Measurements from ENCODE around the gene RANBP17.
"Not testable (repeated sequence)": the region's sequence is repeated elsewhere in the genome, so short reads cannot be mapped to it uniquely, and the experiment has no call there.

The RANBP17 gene

DNA sequence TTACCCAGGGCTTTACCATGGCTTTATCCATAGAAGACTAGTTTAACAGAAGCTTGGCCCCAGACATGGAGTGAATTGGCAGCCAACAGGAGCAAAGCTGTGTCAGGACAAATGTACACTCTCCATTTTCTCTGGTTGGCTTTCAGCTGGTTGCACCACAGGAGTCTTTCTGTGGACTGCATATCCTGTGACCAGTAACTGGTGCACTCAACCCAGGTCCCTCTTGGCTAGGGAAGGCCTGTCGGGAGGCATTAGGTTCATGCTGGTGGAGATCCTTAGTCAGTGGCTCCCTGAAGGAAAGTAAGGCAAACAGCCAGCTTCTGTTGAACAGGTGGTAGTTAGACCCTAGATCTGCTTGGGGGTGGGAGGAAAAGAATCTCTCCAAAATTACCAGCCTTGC lies 300.3 kb downstream of the RANBP17 start:
- peak; percentile 54 for DNase-seq

GRCh38 chr5:171162596-171162995 lies 300.8 kb downstream of the RANBP17 start:
- peak; percentile 42 for DNase-seq

- DNase-seq: no peak
Measured at GRCh38 chr5:171166766-171167165, 304.9 kb downstream of the RANBP17 start.

DNA sequence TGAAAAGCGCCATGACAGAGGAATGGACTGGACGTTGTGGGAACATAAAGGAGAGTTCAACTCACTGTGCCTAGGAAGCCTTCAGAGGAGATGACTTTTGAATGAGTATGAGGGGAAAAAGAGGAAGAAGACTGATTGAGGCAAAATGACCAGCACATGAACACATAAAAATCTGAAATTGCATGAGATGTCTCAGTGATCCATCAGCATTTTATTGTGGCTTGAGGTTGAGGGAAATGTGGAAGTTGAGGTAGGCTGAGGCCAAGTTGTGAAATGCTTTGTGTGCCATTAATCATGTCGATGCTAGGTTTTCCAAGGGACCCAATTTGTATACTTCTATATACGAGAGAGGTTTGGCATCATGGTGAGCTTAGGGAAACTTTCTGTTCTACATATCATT lies 306.4 kb downstream of the RANBP17 start:
- no peak for DNase-seq

- not testable (repeated sequence) for DNase-seq
Measured at GRCh38 chr5:171174960-171175359, 313.1 kb downstream of the RANBP17 start.

DNA sequence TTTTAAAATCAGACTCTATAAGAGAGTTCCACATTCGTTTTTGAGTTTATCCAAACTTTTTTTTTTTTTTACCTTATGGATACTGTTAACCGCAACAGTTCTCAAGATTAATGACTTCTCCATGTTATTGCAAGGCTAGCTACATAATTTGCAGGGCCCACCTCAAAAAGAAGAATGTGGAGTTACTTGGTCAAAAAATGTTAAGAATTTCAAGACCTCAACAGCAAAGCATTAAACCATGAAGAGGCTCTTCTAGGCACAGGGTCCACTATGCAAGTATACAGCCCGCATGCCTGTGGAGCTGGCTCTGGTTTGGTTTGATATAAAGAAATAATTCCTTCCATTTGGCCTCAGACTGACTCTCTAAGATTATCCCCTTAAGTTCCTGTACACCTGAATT lies 313.9 kb downstream of the RANBP17 start:
- DNase-seq: no peak

DNA sequence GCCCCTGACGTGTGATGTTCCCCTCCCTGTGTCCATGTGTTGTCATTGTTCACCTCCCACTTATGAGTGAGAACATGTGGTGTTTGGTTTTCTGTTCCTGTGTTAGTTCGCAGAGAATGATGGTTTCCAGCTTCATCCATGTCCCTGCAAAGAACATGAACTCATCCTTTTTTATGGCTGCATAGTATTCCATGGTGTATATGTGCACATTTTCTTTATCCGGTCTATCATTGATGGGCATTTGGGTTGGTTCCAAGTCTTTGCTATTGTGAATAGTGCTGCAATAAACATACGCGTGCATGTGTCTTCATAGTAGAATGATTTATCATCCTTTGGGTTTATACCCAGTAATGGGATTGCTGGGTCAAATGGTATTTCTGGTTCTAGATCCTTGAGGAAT lies 316.4 kb downstream of the RANBP17 start:
- DNase-seq: not testable (repeated sequence)

DNA sequence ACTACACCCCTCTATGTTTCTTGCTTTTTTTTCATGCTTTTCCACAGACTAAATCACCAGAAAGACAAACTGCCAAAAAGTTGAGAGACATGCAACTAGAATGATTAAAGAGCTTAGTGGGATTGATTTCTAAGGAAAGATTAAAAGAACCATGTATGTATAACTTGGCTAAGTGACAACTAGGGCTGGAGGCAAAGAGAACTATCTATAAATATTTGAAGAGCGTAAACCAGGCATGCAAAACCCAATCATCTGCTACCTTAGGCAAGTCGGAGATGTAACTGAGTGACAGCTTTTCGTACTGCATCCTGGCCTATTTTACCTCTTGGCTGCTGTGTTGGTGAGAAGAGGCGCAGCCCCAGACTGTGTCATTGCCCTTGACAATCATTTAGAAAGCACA lies 326.2 kb downstream of the RANBP17 start:
- DNase-seq: no peak

- no peak for DNase-seq
Measured at GRCh38 chr5:171189442-171189841, 327.6 kb downstream of the RANBP17 start.

GRCh38 chr5:171192111-171192510 lies 330.3 kb downstream of the RANBP17 start:
- no peak for DNase-seq

GRCh38 chr5:171201310-171201709 lies 339.5 kb downstream of the RANBP17 start:
- peak; percentile 49 for DNase-seq

GRCh38 chr5:171205375-171205774 lies 343.6 kb downstream of the RANBP17 start:
- DNase-seq: no peak

DNA sequence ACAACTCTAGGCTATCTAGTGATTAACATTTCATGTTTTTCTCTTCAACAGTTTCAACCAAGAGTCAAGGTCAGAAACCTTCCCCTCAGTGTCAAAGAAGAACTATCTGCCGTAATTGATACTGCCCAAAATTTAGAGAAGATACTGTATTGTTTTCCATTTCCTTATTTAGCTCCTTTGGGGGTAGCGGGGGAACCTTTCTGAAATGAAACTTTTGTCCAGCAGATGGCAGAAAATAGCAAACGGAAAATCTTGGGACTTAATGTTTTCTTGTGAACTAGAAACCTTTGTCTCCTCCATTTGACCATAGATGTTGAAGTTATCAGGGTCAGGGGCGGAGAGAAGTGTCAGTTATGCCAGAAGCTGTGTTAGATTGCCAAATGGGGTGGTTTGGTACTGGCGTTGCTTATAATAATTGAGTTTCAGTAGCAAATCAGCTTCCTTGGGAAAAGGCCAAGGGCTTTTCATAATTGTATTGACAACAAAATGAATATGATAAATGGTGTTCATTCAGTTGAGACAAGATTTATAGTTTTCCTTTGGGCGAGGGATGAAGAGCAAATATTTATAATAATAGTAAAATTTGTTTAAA lies 345.5 kb downstream of the RANBP17 start:
- DNase-seq: peak; percentile 30

DNA sequence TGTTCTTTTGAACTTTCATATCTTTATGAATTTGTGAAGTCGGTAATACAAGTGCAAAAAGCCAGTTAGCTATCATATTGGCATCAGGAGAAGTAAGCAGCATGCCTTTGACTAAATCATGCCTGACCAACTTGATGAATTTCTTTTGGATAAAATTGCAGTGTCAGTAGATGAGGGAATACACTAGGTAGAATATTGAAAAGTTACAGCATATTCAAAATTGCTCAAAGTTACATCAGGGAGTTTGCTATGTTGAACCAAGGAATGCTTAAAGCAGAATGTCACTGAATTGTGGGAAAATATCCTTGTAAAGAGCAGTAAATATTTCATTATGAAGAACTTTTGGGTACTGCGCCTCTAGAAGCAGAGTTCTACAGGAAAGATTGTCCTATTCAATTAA lies 360.1 kb downstream of the RANBP17 start:
- no peak for DNase-seq

DNA sequence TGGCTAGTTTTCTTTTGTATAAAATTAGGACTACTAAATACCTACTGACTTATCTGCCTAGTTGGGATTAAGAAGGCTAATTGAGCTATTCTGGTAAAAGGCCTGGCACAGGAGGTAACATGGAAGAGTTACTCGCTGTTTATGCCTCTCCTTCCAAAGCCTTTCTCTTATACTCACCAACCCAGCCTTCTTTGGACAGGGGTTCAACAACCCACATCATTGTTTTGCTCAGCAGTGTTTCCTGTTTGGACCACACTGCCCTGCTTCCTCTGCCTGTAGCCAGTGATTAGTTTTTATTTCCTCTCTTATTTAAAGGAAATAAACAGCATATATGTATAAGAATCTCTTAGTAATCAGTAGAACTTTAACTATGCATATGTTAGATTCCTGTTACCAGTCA lies 362.1 kb downstream of the RANBP17 start:
- DNase-seq: no peak

- DNase-seq: no peak
Measured at GRCh38 chr5:171226096-171226754, 364.4 kb downstream of the RANBP17 start.

DNA sequence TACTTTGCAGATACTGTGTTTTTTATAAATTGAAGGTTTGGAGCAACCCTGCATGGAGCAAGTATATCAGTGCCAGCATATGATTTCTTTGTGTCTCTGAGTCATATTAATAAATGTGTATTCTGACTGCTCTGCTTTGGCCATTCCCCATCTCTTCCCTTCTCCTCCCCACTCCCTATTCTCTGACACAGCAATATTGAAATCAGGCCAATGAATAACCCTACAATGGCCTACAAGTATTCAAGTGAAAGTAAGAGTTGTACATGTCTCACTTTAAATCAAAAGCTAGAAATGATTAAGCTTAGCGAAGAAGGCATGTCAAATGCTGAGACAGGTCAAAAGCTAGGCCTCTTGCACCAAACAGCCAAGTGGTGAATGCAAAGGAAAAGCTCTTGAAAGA lies 365.0 kb downstream of the RANBP17 start:
- no peak for DNase-seq

DNA sequence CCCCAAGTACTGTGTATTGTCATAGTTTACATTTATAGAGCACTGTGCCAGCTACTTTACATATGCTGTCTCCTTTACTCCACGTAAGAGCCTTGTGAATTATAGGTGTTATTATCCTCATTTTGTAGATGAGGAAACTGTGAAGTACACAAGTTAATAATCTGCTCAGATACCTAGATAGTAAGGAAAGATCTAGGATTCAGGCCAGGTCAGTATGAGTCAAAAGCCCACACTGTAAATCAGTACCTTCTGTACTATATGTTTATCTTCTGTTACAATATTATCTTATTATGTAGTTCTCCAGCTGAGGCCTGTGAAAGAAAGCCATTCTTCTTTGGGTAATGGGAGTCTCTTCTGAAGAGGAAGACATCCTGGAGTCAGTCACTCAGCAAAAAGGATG lies 374.8 kb downstream of the RANBP17 start:
- DNase-seq: no peak

DNA sequence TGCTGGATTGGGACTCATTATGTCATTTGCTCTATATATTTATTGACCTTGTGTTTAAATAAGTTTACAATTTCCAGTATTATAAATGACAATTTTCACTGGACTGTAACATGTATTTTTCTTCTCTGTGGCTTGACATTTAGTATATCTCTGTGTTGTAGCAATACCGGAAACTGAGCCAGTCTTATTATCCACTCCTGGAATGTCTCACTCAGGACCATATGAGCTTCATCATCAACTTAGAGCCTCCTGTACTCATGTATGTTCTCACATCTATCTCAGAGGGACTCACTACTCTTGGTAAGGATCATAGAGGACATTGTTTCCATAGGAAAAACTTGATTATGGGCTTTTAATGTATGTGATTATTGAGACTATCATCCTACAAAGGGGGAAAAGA lies 380.7 kb downstream of the RANBP17 start:
- no peak for DNase-seq

DNA sequence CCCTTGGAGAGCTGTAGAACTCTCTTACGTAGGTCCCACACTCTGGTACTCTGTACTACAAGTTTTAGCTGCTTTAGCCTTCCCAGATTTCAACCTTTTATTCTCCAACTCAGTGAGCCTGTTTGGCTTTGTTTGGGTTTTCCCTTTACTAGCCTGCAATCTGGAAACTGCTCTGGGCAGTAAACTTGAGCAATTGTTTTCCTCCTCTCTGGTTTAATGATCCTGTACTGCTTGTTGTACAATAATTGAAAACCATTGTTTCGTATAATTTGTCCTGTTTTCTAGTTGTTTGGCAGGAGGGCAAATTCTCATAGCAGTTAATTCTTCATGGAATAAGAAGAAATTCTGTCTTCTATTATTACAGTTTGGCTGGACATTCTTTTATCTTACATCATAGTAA lies 384.4 kb downstream of the RANBP17 start:
- DNase-seq: no peak

GRCh38 chr5:171249460-171249859 lies 387.6 kb downstream of the RANBP17 start:
- DNase-seq: no peak

DNA sequence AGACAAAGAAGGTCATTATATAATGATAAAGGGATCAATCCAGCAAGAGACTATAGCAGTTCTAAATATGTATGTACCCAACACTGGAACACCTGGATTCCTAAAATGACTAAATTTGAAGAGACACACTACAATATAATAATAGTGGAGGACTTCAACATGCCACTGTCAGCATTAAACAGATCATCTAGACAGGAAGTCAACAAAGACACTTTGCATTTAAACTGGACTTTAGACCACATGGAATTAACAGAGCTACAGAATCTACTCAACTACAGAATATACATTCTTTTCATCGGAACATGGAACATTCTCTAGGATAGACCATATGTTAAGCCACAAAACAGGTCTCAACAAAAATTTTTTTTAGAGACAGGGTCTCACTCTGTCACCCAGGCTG lies 388.9 kb downstream of the RANBP17 start:
- no peak for DNase-seq

- no peak for DNase-seq
Measured at GRCh38 chr5:171251519-171251918, 389.7 kb downstream of the RANBP17 start.

DNA sequence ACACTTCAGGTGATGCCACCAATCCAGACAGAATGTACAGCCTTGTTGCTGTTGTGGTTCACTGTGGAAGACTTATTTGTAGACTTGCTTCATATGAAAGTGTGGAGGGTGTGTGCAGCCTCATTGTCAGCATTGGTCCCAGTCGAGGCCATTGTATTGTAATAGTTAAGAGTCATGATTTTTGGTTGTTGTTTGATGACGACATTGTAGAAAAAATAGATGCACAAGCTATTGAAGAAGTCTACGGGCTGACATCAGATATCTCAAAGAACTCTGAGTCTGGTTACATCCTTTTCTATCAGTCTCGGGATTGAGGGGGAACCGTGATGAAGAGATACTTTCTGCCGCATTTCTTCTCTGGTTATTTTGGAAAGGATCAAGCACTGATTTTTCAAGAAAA lies 390.9 kb downstream of the RANBP17 start:
- DNase-seq: no peak

- no peak for DNase-seq
Measured at GRCh38 chr5:171258737-171259415, 397.1 kb downstream of the RANBP17 start.

Measured in NCI-H446 treated with DMSO at 0.1 percent for 48 hours (cell line).